NCI-H69 (cell line): Measurements from ENCODE around the gene PSD.

ENCODE experiments used
- DNase-seq: peaks from one replicate; lab custom pipeline; 2025; lab: John Stamatoyannopoulos, UW

The PSD gene

GRCh38 chr10:102438374-102438773 lies 19.8 kb upstream of the PSD start:
- no peak for DNase-seq

GRCh38 chr10:102437515-102437914 lies 18.9 kb upstream of the PSD start:
- no peak for DNase-seq

GRCh38 chr10:102436312-102436711 lies 17.7 kb upstream of the PSD start:
- DNase-seq = no peak

GRCh38 chr10:102435529-102436233 lies 17.1 kb upstream of the PSD start:
- no peak for DNase-seq

- no peak for DNase-seq
Measured at GRCh38 chr10:102435133-102435497, 16.5 kb upstream of the PSD start.

- DNase-seq = no peak
Measured at GRCh38 chr10:102434394-102435132, 16.0 kb upstream of the PSD start.

GRCh38 chr10:102433619-102434046 lies 15.0 kb upstream of the PSD start:
- no peak for DNase-seq

GRCh38 chr10:102432162-102432950 lies 13.8 kb upstream of the PSD start, which contains the start of gene CUEDC2:
Gene CUEDC2, minus strand, starts transcription at chr10:102432574. Its CDS starts 7,386 bp downstream, at chr10:102425188.
- DNase-seq = peak; percentile 95

- DNase-seq = peak; percentile 42
Measured at GRCh38 chr10:102431452-102432124, 13.0 kb upstream of the PSD start.

- no peak for DNase-seq
Measured at GRCh38 chr10:102429468-102429867, 10.9 kb upstream of the PSD start.

- DNase-seq = no peak
Measured at GRCh38 chr10:102426803-102427287, 8.3 kb upstream of the PSD start.

GRCh38 chr10:102425444-102425843 lies 6.9 kb upstream of the PSD start:
- no peak for DNase-seq

- DNase-seq = no peak
Measured at GRCh38 chr10:102424916-102425315, 6.3 kb upstream of the PSD start.

GRCh38 chr10:102424145-102424544 lies 5.6 kb upstream of the PSD start:
- DNase-seq = no peak

- DNase-seq = no peak
Measured at GRCh38 chr10:102423372-102423968, 4.9 kb upstream of the PSD start.

GRCh38 chr10:102422545-102423129 lies 4.1 kb upstream of the PSD start:
- no peak for DNase-seq

- DNase-seq = no peak
Measured at GRCh38 chr10:102421757-102422512, 3.4 kb upstream of the PSD start.

GRCh38 chr10:102421507-102421756 lies 2.8 kb upstream of the PSD start:
- no peak for DNase-seq

GRCh38 chr10:102420714-102421506 lies 2.3 kb upstream of the PSD start, which contains the start of gene FBXL15:
Gene FBXL15, plus strand, starts transcription at chr10:102420836. Its CDS starts 294 bp downstream, at chr10:102421130.
- peak; percentile 94 for DNase-seq
